Mucosa of stomach (tissue), 1 donor: Measurements from ENCODE around the gene ADD2.

Experiments used
- H3K27me3 ChIP-seq: one replicate; pipeline ENCODE4 v1.7.0; 2013; ENCODE audit warnings: mild to moderate bottlenecking, low read length; ENCODE audit not compliant: control insufficient read depth, insufficient read depth
- H3K36me3 ChIP-seq: one replicate; pipeline ENCODE4 v1.7.0; 2013; ENCODE audit warnings: low read length; ENCODE audit not compliant: control insufficient read depth, insufficient read depth
- H3K4me1 ChIP-seq: one replicate; pipeline ENCODE4 v1.7.0; 2013; ENCODE audit warnings: mild to moderate bottlenecking, low read length; ENCODE audit not compliant: control insufficient read depth, insufficient read depth
- H3K4me3 ChIP-seq: one replicate; pipeline ENCODE4 v1.7.0; 2013; ENCODE audit warnings: low read length
- H3K9ac ChIP-seq: one replicate; pipeline ENCODE4 v1.7.0; 2013; ENCODE audit warnings: mild to moderate bottlenecking, low read length, moderate library complexity
- H3K9me3 ChIP-seq: one replicate; pipeline ENCODE4 v1.7.0; 2013; ENCODE audit warnings: mild to moderate bottlenecking, low read length, moderate library complexity; ENCODE audit not compliant: control insufficient read depth
- donor health status: Pancreatic carcinoma.

ADD2 gene

GRCh38 chr2:70757966-70758365 is 10.0 kb downstream of the ADD2 start:
- Histone ChIP-seq H3K4me1 (no peaks in the 10 kb centered on the region), H3K4me3 (no peak overlapping the region), H3K9ac (no peak overlapping the region), H3K36me3 (no peaks in the 10 kb centered on the region), H3K27me3 (peaks cover 4% of the 10 kb centered on the region), H3K9me3 (no peaks in the 10 kb centered on the region)

GRCh38 chr2:70757360-70757759 is 10.6 kb downstream of the ADD2 start:
- Histone ChIP-seq H3K36me3 (no peaks in the 10 kb centered on the region), H3K4me3 (no peak overlapping the region), H3K9ac (no peak overlapping the region), H3K9me3 (no peaks in the 10 kb centered on the region), H3K27me3 (peaks cover 4% of the 10 kb centered on the region), H3K4me1 (no peaks in the 10 kb centered on the region)

GRCh38 chr2:70756128-70756527 is 11.9 kb downstream of the ADD2 start:
- Histone ChIP-seq H3K36me3 (no peaks in the 10 kb centered on the region), H3K9ac (no peak overlapping the region), H3K27me3 (peaks cover 4% of the 10 kb centered on the region), H3K4me1 (no peaks in the 10 kb centered on the region), H3K4me3 (no peak overlapping the region), H3K9me3 (no peaks in the 10 kb centered on the region)

GRCh38 chr2:70753902-70754301 is 14.1 kb downstream of the ADD2 start:
- H3K4me1 ChIP-seq: no peaks in the 10 kb centered on the region
- peaks cover 10% of the 10 kb centered on the region for H3K27me3 ChIP-seq
- no peaks in the 10 kb centered on the region for H3K9me3 ChIP-seq
- no peaks in the 10 kb centered on the region for H3K36me3 ChIP-seq
- no peak overlapping the region for H3K4me3 ChIP-seq
- H3K9ac ChIP-seq: no peak overlapping the region

- H3K9me3 ChIP-seq: no peaks in the 10 kb centered on the region
- H3K36me3 ChIP-seq: no peaks in the 10 kb centered on the region
- H3K4me1 ChIP-seq: no peaks in the 10 kb centered on the region
- no peak overlapping the region for H3K4me3 ChIP-seq
- H3K27me3 ChIP-seq: peaks cover 10% of the 10 kb centered on the region
- H3K9ac ChIP-seq: no peak overlapping the region
Observed at GRCh38 chr2:70753031-70753430, 15.0 kb downstream of the ADD2 start.

- Histone ChIP-seq H3K4me3 (no peak overlapping the region), H3K36me3 (no peaks in the 10 kb centered on the region), H3K9me3 (no peaks in the 10 kb centered on the region), H3K4me1 (no peaks in the 10 kb centered on the region), H3K27me3 (peaks cover 10% of the 10 kb centered on the region), H3K9ac (no peak overlapping the region)
Observed at GRCh38 chr2:70752396-70752795, 15.6 kb downstream of the ADD2 start.

GRCh38 chr2:70751881-70752280 is 16.1 kb downstream of the ADD2 start:
- Histone ChIP-seq H3K27me3 (peaks cover 10% of the 10 kb centered on the region), H3K36me3 (no peaks in the 10 kb centered on the region), H3K4me1 (no peaks in the 10 kb centered on the region)

GRCh38 chr2:70750320-70750719 is 17.7 kb downstream of the ADD2 start:
- peaks cover 10% of the 10 kb centered on the region for H3K27me3 ChIP-seq
- H3K9me3 ChIP-seq: no peaks in the 10 kb centered on the region
- no peak overlapping the region for H3K9ac ChIP-seq
- H3K4me3 ChIP-seq: no peak overlapping the region
- no peaks in the 10 kb centered on the region for H3K36me3 ChIP-seq
- no peaks in the 10 kb centered on the region for H3K4me1 ChIP-seq

More at GRCh38 chr2:70751881-70752280, 16.1 kb downstream of the ADD2 start:
- Histone ChIP-seq H3K4me3 (no peak overlapping the region), H3K9ac (no peak overlapping the region), H3K9me3 (no peaks in the 10 kb centered on the region)

GRCh38 chr2:70748002-70748784 is 19.8 kb downstream of the ADD2 start:
- peaks cover 10% of the 10 kb centered on the region for H3K27me3 ChIP-seq
- no peaks in the 10 kb centered on the region for H3K9me3 ChIP-seq
- H3K4me1 ChIP-seq: no peaks in the 10 kb centered on the region
- no peak overlapping the region for H3K4me3 ChIP-seq
- no peaks in the 10 kb centered on the region for H3K36me3 ChIP-seq
- no peak overlapping the region for H3K9ac ChIP-seq

- Histone ChIP-seq H3K4me3 (no peak overlapping the region), H3K36me3 (no peaks in the 10 kb centered on the region), H3K9ac (no peak overlapping the region), H3K4me1 (no peaks in the 10 kb centered on the region), H3K9me3 (no peaks in the 10 kb centered on the region), H3K27me3 (peaks cover 10% of the 10 kb centered on the region)
Observed at GRCh38 chr2:70747284-70747683, 20.7 kb downstream of the ADD2 start.

GRCh38 chr2:70746094-70746974 is 21.7 kb downstream of the ADD2 start:
- Histone ChIP-seq H3K4me3 (no peak overlapping the region), H3K4me1 (no peaks in the 10 kb centered on the region), H3K27me3 (peaks cover 10% of the 10 kb centered on the region), H3K9ac (no peak overlapping the region), H3K36me3 (no peaks in the 10 kb centered on the region), H3K9me3 (no peaks in the 10 kb centered on the region)

- H3K27me3 ChIP-seq: peaks cover 10% of the 10 kb centered on the region
- no peaks in the 10 kb centered on the region for H3K36me3 ChIP-seq
- no peak overlapping the region for H3K4me3 ChIP-seq
Observed at GRCh38 chr2:70745276-70745825, 22.6 kb downstream of the ADD2 start.

More at GRCh38 chr2:70745276-70745825, 22.6 kb downstream of the ADD2 start:
- no peaks in the 10 kb centered on the region for H3K4me1 ChIP-seq
- H3K9ac ChIP-seq: no peak overlapping the region
- H3K9me3 ChIP-seq: no peaks in the 10 kb centered on the region
